GM10248 (cell line): ENCODE data around the gene NRARP.

Experiments used
- CTCF ChIA-PET: fragments of 300-600 bp; sonication (Branson Sonifier 250); formaldehyde crosslinking; extraction: SDS; loops from one replicate; lab custom pipeline; 2021; ENCODE audit warnings: antibody characterized with exemption; lab: Yijun Ruan, JAX
- POLR2A ChIA-PET: fragments of 350-650 bp; sonication (Branson Sonifier 250); formaldehyde crosslinking; extraction: SDS; loops from one replicate; lab custom pipeline; 2020; ENCODE audit warnings: antibody characterized with exemption; lab: Yijun Ruan, JAX
- DNase-seq: peaks from one replicate; pipeline ENCODE4 v3.0.0; 2012; ENCODE audit errors: extremely low spot score
- CTCF ChIP-seq: IDR thresholded peaks from 2 replicates; pipeline ENCODE4 v1.5.1; 2012; ENCODE audit warnings: mild to moderate bottlenecking, low read depth; ENCODE audit errors: extremely low read depth, missing control alignments, control extremely low read depth

NRARP gene

DNA sequence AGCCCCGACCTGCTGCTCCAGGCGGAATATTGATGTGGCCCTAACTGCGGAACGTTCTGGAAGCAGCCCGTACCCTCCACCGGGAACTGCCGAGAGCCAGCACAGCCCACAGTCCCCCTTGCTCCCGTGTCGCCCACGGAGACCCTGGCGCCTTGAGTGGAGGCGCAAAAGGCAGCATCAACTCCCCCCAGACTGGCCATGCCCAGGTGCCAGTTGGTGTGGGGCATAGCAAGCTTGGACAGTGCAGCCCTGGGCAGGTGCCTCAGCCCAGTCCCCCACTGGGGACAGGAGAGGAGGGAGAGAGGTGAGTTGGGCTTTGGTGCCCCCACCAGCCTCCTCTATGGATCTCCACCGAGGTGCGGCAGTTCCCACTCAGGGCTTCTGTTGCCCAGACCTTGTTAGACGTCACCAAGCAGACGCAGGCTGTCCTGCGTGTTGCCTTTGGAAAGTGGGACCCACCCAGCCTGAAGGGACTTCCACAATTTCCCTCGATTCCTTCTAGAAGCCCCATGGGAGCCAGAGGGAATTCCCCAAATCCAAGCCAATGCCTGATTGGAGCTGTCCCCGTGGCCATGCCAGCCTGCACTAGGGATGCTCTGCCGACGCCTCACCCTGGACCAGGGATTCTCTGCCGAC lies 19.8 kb upstream of the NRARP start:
- CTCF ChIA-PET, result no interaction called here

GRCh38 chr9:137320555-137321384 lies 18.7 kb upstream of the NRARP start:
- POLR2A ChIA-PET, result interaction anchor here (0.5 to 1.6 kb wide), 2 partner anchors 14 to 18 kb away, joined by 3 to 4 read pairs; partner anchors contain the start of gene NRARP
- peak; percentile 69 for DNase-seq
- TF ChIP-seq CTCF, result no peak
- CTCF ChIA-PET, result interaction anchor here (1.0 kb wide), 1 partner anchor 18 kb away, joined by 7 read pairs; the partner anchor contains the start of gene NRARP

More for the DNA sequence above, 19.8 kb upstream of the NRARP start:
- POLR2A ChIA-PET, result no interaction called here
- TF ChIP-seq CTCF, result no peak
- no peak for DNase-seq

GRCh38 chr9:137319739-137320551 lies 17.9 kb upstream of the NRARP start:
- no peak for DNase-seq

GRCh38 chr9:137319011-137319738 lies 17.1 kb upstream of the NRARP start:
- ChIA-PET CTCF (interaction anchor here (2.2 kb wide), 1 partner anchor 17 kb away, joined by 10 read pairs; the partner anchor contains the start of gene NRARP), POLR2A (interaction anchor here (1.6 kb wide), 1 partner anchor 17 kb away, joined by 4 read pairs; the partner anchor contains the start of gene NRARP)
- DNase-seq, result no peak
- TF ChIP-seq CTCF, result no peak

More at GRCh38 chr9:137319739-137320551, 17.9 kb upstream of the NRARP start:
- TF ChIP-seq CTCF, result no peak
- ChIA-PET CTCF (interaction anchor here (1.0 to 2.2 kb wide), 2 partner anchors 18 kb away, joined by 7 to 10 read pairs; partner anchors contain the start of gene NRARP), POLR2A (interaction anchor here (1.6 kb wide), 1 partner anchor 17 kb away, joined by 4 read pairs; the partner anchor contains the start of gene NRARP)

DNA sequence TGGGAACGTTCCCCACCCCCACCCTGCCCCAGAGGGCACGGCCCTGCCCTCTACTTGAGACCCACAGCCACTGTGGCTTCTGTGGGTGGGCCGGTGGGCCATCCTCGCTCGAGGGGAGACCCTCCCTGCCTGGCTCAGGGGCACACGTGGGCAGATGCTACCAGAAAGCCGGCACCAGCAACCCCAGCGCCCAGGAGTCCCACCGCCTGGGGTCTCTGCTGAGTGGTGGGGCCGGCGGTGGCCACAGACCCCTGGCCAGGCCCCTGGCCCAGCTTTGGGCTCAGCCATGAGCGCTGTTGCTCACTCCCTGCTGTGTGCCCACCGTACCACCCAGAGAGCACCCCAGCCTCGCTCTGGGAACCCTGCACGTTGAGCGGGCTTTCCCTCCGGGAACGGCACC lies 16.5 kb upstream of the NRARP start:
- CTCF ChIA-PET, result interaction anchor here (2.1 to 2.2 kb wide), 2 partner anchors 15 to 17 kb away, joined by 5 to 10 read pairs; partner anchors contain the start of gene NRARP
- DNase-seq, result no peak
- TF ChIP-seq CTCF, result no peak
- POLR2A ChIA-PET, result no interaction called here
